ENCODE data around the gene WDR93. TPM values are rescaled to one million over a fixed set of nuclear protein-coding genes. Genes with fewer than 3 reads are reported as not detected.

WDR93 gene
- total RNA-seq, 1 experiment from 2014 or later, result not detected

GRCh38 chr15:89777782-89778380 lies 87.3 kb downstream of the WDR93 start:
- no peaks in the 10 kb centered on the region for H3K36me3 Mint-ChIP-seq (ENCODE audit: insufficient read depth in 1 of 3, low read depth in 3 of 3)
- H2BK12ac ChIP-seq (ENCODE audit: insufficient read length, low read depth, low read length), result no peak overlapping the region

More at GRCh38 chr15:89777782-89778380, 87.3 kb downstream of the WDR93 start:
- no peak overlapping the region for H2BK15ac ChIP-seq (ENCODE audit: low read depth, low read length)
- peaks cover 4% of the 10 kb centered on the region for H3K23me2 ChIP-seq (ENCODE audit: insufficient read length, low read depth, low read length, poor library complexity, severe bottlenecking)
- H2AK5ac ChIP-seq (ENCODE audit: insufficient read length, low read length), result no peak overlapping the region
- no peak overlapping the region for H2BK20ac ChIP-seq (ENCODE audit: low read depth, low read length, poor library complexity, severe bottlenecking)
- no peak overlapping the region for H3T11ph ChIP-seq (ENCODE audit: low read length)
- no peak overlapping the region for H3K14ac ChIP-seq (ENCODE audit: insufficient read depth, low read length)
- H3K9me3 ChIP-seq (ENCODE audit: control insufficient read depth, low read depth, low read length), result no peaks in the 10 kb centered on the region
- H2BK5ac ChIP-seq (ENCODE audit: insufficient read length, low read length), result no peak overlapping the region
- no peak overlapping the region for H3K4me2 ChIP-seq (ENCODE audit: insufficient read depth, insufficient read length, low read length)
- peaks cover 3% of the 10 kb centered on the region for H3K4me1 ChIP-seq (ENCODE audit: insufficient read depth, low read length)
- no peak overlapping the region for H4K5ac ChIP-seq (ENCODE audit: insufficient read length, low read depth, low read length)
- Mint-ChIP-seq H3K4me1 (peaks cover 5 to 10% of the 10 kb centered on the region in 2 experiments), H3K9me3 (no peaks in the 10 kb centered on the region), H3K27ac (no peak overlapping the region), H3K27me3 (ENCODE audit: low read depth) (peaks cover 72% of the 10 kb centered on the region), H3K4me3 (no peak overlapping the region)
- H3K18ac ChIP-seq (ENCODE audit: insufficient read length, low read depth, low read length), result no peak overlapping the region
- no peak overlapping the region for H2AFZ ChIP-seq (ENCODE audit: low read length)
- H3K79me2 ChIP-seq (ENCODE audit: insufficient read depth, low read length), result no peaks in the 10 kb centered on the region
- H3K79me1 ChIP-seq (ENCODE audit: insufficient read depth, low read depth, low read length, poor library complexity, severe bottlenecking), result no peaks in the 10 kb centered on the region
- TF ChIP-seq, protein P1, sequence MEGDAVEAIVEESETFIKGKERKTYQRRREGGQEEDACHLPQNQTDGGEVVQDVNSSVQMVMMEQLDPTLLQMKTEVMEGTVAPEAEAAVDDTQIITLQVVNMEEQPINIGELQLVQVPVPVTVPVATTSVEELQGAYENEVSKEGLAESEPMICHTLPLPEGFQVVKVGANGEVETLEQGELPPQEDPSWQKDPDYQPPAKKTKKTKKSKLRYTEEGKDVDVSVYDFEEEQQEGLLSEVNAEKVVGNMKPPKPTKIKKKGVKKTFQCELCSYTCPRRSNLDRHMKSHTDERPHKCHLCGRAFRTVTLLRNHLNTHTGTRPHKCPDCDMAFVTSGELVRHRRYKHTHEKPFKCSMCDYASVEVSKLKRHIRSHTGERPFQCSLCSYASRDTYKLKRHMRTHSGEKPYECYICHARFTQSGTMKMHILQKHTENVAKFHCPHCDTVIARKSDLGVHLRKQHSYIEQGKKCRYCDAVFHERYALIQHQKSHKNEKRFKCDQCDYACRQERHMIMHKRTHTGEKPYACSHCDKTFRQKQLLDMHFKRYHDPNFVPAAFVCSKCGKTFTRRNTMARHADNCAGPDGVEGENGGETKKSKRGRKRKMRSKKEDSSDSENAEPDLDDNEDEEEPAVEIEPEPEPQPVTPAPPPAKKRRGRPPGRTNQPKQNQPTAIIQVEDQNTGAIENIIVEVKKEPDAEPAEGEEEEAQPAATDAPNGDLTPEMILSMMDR (conservative IDR thresholded peaks at IDR 0.05), result no peak
- H4K8ac ChIP-seq (replicated peaks; ENCODE audit: insufficient read length, low read depth, low read length), result no peak overlapping the region
- H3K27ac ChIP-seq (ENCODE audit: insufficient read length, low read depth, low read length), result no peak overlapping the region
- no peaks in the 10 kb centered on the region for H4K20me1 ChIP-seq (ENCODE audit: control insufficient read depth, insufficient read depth, insufficient read length)
- no peak for DNase-seq
- WGBS (ENCODE audit: extremely low coverage, insufficient read length, low lambda C conversion rate), result no CpG with 5 or more reads among the region's 10 CpGs
- H3K9ac ChIP-seq (ENCODE audit: extremely low read depth, insufficient read length, low read length), result no peak overlapping the region
- no peak overlapping the region for H4K91ac ChIP-seq (ENCODE audit: insufficient read length, low read depth, low read length)
- no peak overlapping the region for H3K4ac ChIP-seq (ENCODE audit: low read depth, low read length)
- peaks cover 7% of the 10 kb centered on the region; the same call in 1 of the 2 replicates for H3K27me3 ChIP-seq (ENCODE audit: insufficient read depth, low read length)
- H3K23ac ChIP-seq (ENCODE audit: insufficient read length, low read depth, low read length), result no peak overlapping the region
- no peak overlapping the region for H3K56ac ChIP-seq (ENCODE audit: insufficient read length, low read depth, low read length)
- H2BK120ac ChIP-seq (ENCODE audit: low read depth, low read length, poor library complexity, severe bottlenecking), result no peak overlapping the region
